ENCODE results near the gene ADGRG6.
A peak's percentile ranks its signal among the peaks of the same experiment; 100 is the strongest.

ADGRG6 gene

GRCh38 chr6:142296975-142297604, 4.7 kb upstream of the ADGRG6 start:
- H3K4me3 ChIP-seq (replicated peaks; ENCODE audit: low read depth, low read length), result no peak overlapping the region
- no peak for DNase-seq (ENCODE audit: extremely low read depth, low read depth)
- TF ChIP-seq, protein P1, sequence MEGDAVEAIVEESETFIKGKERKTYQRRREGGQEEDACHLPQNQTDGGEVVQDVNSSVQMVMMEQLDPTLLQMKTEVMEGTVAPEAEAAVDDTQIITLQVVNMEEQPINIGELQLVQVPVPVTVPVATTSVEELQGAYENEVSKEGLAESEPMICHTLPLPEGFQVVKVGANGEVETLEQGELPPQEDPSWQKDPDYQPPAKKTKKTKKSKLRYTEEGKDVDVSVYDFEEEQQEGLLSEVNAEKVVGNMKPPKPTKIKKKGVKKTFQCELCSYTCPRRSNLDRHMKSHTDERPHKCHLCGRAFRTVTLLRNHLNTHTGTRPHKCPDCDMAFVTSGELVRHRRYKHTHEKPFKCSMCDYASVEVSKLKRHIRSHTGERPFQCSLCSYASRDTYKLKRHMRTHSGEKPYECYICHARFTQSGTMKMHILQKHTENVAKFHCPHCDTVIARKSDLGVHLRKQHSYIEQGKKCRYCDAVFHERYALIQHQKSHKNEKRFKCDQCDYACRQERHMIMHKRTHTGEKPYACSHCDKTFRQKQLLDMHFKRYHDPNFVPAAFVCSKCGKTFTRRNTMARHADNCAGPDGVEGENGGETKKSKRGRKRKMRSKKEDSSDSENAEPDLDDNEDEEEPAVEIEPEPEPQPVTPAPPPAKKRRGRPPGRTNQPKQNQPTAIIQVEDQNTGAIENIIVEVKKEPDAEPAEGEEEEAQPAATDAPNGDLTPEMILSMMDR (IDR thresholded peaks at IDR 0.05; ENCODE audit: low read depth, low read length, missing control alignments), result no peak

GRCh38 chr6:142297605-142297995, 4.2 kb upstream of the ADGRG6 start:
- H3K4me3 ChIP-seq (replicated peaks; ENCODE audit: low read depth, low read length), result no peak overlapping the region
- TF ChIP-seq, protein P1 (IDR thresholded peaks at IDR 0.05; ENCODE audit: low read depth, low read length, missing control alignments), result no peak
- no peak for DNase-seq (ENCODE audit: extremely low read depth, low read depth)

- TF ChIP-seq, protein P1 (IDR thresholded peaks at IDR 0.05; ENCODE audit: low read depth, low read length, missing control alignments), result no peak
- H3K4me3 ChIP-seq (replicated peaks; ENCODE audit: low read depth, low read length), result no peak overlapping the region
- DNase-seq (ENCODE audit: extremely low read depth, low read depth), result no peak
Observed at GRCh38 chr6:142297996-142298753, 3.6 kb upstream of the ADGRG6 start.

- DNase-seq (ENCODE audit: extremely low read depth, low read depth), result no peak
- H3K4me3 ChIP-seq (replicated peaks; ENCODE audit: low read depth, low read length), result no peak overlapping the region
- TF ChIP-seq, protein P1 (IDR thresholded peaks at IDR 0.05; ENCODE audit: low read depth, low read length, missing control alignments), result no peak
Observed at GRCh38 chr6:142300302-142300701, 1.5 kb upstream of the ADGRG6 start.

DNA sequence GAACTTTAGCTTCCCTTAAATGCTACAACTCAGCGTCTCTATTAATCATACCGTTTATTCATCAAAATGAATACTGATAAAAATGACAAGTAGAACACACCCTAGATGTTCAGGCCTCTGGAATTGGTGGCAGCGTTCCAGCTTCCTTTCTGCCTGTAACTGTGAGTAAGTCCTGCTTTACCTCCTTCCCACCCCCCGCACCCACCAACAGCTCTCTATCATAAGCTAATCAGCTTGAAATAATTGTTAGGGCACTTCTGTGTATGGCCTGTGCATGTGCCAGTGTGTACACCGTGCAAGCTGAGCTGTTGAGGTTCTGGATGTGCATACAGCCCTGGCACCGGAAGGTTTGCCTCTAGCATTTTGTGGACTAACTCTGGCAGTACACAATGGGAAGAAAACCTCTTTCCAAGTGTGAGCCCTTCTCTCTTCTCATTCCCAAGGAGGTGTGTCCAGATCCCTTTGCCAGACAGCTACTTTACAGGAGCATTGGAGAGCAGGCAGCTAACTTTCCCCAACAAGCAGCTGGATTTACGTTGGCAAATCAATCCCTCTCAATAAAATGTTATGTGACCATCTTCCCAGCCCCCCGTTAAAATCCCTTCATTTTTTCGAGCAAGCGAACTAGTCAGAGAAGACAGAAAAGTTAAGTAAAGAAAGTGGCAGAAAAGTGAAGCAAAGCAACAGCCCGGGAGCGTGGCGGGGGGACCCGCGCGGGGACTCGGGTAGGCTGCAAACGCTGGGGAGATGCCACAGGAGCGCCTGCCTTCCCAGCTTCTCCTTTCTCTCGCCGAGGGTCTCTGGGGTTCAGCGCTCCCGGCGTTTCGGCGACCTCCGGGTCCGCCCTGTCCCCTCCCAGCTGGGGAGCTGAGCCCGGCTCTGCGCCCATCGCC, 803 bp upstream of the ADGRG6 start:
- H3K4me3 ChIP-seq (replicated peaks; ENCODE audit: low read depth, low read length), result peak overlapping the region; percentile 59
- TF ChIP-seq, protein P1 (IDR thresholded peaks at IDR 0.05; ENCODE audit: low read depth, low read length, missing control alignments), result no peak
- DNase-seq (ENCODE audit: extremely low read depth, low read depth), result no peak

DNA sequence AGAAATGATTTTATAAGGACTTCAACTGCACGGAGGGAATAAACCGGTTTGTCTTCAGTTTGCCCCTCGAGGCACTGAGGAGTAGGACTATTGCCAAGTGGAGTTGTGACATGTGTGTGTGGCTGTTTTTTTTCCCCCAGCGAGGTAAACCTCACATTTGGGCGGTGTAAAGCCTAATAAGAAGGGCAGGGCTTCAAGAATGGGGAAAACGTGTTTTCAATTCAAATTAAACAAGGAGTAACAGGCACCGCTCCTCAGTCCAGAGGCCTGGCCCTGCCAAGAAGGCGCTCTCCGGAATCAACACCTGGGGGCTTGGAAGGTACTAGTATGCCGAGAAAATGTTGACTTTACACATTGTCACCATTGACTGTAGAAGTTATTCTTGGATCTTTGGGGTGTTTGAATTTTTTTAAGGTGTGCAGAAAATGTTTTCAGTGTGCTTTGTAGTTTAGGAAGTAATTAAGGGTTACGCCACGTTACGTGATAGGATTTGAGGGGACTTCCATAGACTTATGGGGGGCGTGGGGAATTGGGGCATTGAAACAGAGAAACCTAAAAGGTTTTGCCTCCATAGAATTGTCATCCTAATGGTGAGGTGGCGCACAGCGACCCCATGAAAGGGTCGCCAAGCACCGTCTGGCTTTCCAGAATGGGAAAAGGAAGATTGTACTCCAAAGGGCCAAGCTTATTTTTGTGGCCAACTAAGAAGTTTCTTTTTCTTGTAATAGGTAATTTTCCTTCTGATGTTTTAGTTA, 791 bp downstream of the ADGRG6 start:
- H3K4me3 ChIP-seq (replicated peaks; ENCODE audit: low read depth, low read length), result peak overlapping the region; percentile 59
- DNase-seq (ENCODE audit: extremely low read depth, low read depth), result no peak
- TF ChIP-seq, protein P1 (IDR thresholded peaks at IDR 0.05; ENCODE audit: low read depth, low read length, missing control alignments), result no peak

Data from HFF-Myc (cell line).